ENCODE data around the gene MSI2.

GRCh38 chr17:57724729-57725125 is 468.4 kb downstream of the MSI2 start:
- TF ChIP-seq CTCF (IDR thresholded peaks at IDR 0.05) (no peak), POLR2A (IDR thresholded peaks at IDR 0.05) (no peak)
